ENCODE data around the gene SYT13.

GRCh38 chr11:45289369-45289768 lies 3.2 kb upstream of the SYT13 start:
- TF ChIP-seq ZNF565 (CRISPR knock-in tag; conservative IDR thresholded peaks at IDR 0.05; ENCODE audit: low read depth) (no peak), PATZ1 (CRISPR knock-in tag; IDR thresholded peaks at IDR 0.05; ENCODE audit: borderline replicate concordance) (no peak), CSDC2 (CRISPR knock-in tag; IDR thresholded peaks at IDR 0.05) (no peak), POU6F1 (CRISPR knock-in tag; IDR thresholded peaks at IDR 0.05; ENCODE audit: borderline replicate concordance, low read depth) (no peak), ZFP3 (CRISPR knock-in tag; IDR thresholded peaks at IDR 0.05) (no peak), TOX (CRISPR knock-in tag; IDR thresholded peaks at IDR 0.05; ENCODE audit: borderline replicate concordance) (no peak), ISL1 (CRISPR knock-in tag; IDR thresholded peaks at IDR 0.05) (no peak), CSRNP3 (CRISPR knock-in tag; IDR thresholded peaks at IDR 0.05) (no peak)

Measured in SK-N-SH treated with all-trans-retinoic acid at 6 μM for 48 hours (cell line).